Hair follicular keratinocyte (primary cell): ENCODE data around the gene ST8SIA1. TPM values are rescaled to one million over a fixed set of nuclear protein-coding genes. Genes with fewer than 3 reads are reported as not detected.

Experiments used
- total RNA-seq: library from RNA; depleted of rRNA; stranded (reverse); fragments of >200 nt; gene quantifications from 2 replicates; pipeline ENCODE4 v1.2.3, GENCODE V29; 2015

The ST8SIA1 gene, protein sequence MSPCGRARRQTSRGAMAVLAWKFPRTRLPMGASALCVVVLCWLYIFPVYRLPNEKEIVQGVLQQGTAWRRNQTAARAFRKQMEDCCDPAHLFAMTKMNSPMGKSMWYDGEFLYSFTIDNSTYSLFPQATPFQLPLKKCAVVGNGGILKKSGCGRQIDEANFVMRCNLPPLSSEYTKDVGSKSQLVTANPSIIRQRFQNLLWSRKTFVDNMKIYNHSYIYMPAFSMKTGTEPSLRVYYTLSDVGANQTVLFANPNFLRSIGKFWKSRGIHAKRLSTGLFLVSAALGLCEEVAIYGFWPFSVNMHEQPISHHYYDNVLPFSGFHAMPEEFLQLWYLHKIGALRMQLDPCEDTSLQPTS
- total RNA-seq, result 2.1 and 4.7 TPM in 2 replicates

DNA sequence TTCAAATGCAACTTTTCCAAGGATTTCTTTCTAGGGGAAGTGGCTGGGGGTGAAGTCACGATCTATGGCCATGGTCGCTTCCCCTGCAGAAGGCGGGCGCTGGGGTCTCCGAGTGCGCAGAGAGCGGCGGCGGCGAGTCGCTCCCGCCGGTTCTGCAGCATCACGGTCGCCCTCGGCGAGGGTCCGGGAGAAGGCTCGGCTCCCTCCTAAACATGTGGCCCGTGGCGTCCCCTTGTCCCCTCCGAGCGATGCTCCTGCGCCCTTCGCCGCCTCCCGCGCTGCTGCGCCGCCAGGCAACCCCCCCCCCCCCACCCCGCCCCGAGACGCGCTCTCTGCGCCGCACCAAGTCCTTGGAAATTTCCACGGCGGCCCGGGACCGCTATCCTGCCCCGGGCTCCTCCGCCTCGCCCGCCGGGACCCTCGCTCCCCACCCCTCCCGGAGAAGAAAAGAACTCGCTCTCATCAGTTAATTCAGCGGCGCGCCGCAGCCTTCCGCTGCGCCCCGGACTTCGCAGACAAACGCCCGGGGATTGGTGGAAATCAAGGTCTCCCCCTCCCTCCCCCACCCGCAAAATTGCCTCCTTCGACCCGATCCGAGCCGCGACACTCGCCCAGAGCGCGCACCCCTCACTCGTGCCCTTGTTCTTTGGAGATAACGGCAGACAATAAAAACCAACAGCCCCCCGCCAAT, at the start of gene ST8SIA1:
TSS of gene ST8SIA1 (minus strand) at position 298 of the 691 bp plus-strand sequence. CDS start 475 bp downstream, outside the sequence.

Other genes with a start within 250 kb of the ST8SIA1 start
- 11.5 and 32.6 TPM in 2 replicates for gene C2CD5, start 209.8 kb upstream of the ST8SIA1 start, total RNA-seq